Measurements from ENCODE around the gene DYNLT5.

GRCh38 chr1:66778266-66778665 is 26.0 kb downstream of the DYNLT5 start:
- TF ChIP-seq CTCF (IDR thresholded peaks at IDR 0.05) (no peak), POLR2A (IDR thresholded peaks at IDR 0.05) (no peak)

All from ovary (tissue), 3 donors.